GM18858 (cell line): ENCODE data around the gene OR2AJ1.

ENCODE experiments used
- ATAC-seq: cut with Tn5 transposase; IDR thresholded peaks from one replicate; pipeline ENCODE4 v1.9.1; 2021; ENCODE audit not compliant: unreplicated experiment

The OR2AJ1 gene

DNA sequence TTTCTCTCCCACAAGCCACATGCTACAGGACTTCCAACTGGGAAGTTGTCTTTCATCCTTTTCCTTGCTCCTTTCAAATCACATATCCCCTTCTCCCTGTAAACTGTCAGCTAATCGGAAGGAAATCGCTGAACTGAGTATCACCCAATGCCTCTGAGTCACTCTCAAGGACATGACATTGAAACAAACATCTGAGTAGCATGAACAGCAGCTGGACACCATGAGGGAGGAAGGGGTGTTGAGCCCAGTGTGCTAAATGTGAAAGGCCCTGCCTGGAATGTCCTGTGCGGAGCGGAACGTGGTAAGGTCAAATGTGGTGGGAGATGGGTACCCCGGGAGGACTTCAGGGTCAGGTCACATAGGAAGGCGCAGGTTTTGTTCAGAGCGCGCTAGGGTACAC, at the start of gene OR2AJ1:
TSS of gene OR2AJ1 (plus strand) at position 22 of the 400 bp plus-strand sequence. CDS start 8,880 bp downstream, outside the sequence.
- no peak for ATAC-seq

DNA sequence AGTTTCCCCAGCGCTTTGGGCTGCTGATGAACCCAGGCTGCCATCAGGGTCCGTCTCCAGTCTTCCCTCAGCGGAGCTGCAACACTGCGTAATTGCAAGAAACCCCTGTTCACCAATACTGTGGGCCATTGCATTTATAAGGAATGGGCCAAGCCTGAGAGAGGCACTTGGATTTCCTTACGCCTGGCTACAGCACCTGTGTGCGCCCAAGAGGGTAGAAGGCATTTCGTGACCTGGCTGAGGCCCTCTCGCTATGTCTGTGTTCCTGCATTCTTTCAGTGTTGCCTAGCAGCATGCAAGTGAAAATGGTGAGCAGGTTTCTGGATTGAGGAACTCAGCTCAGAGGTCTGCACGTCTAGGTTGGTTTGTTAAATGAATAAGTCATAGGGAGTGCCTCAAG, 41.3 kb upstream of the OR2AJ1 start:
- no peak for ATAC-seq

- ATAC-seq = no peak
Measured at GRCh38 chr1:247884797-247885413, 39.8 kb upstream of the OR2AJ1 start.

DNA sequence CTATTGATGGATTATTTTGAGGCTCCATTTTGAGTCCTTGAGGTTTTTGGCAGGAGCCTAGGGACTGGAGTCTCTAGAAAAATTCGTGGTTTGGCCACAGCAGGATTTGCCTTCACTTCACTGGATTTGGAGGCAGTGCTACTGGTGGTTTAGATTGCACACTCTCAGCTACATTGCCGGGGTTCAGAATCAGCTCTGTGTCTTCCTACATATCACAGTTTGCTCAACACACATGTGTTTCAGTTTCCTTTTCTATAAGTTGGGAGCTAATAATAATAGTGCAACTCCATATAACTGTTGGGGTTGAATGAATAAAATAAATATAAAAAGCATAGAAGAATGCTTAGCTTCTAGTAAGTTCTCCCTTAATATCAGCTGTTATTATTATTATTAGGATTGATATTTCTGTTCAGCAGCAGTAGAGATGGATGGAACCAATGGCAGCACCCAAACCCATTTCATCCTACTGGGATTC, 29.5 kb upstream of the OR2AJ1 start, which contains the start of gene OR2W3:
TSS of gene OR2W3 (plus strand) at position 425 of the 475 bp plus-strand sequence. CDS start at position 425, 0 bp downstream.
- ATAC-seq = no peak

GRCh38 chr1:247895976-247896375, 28.7 kb upstream of the OR2AJ1 start:
- ATAC-seq = no peak

DNA sequence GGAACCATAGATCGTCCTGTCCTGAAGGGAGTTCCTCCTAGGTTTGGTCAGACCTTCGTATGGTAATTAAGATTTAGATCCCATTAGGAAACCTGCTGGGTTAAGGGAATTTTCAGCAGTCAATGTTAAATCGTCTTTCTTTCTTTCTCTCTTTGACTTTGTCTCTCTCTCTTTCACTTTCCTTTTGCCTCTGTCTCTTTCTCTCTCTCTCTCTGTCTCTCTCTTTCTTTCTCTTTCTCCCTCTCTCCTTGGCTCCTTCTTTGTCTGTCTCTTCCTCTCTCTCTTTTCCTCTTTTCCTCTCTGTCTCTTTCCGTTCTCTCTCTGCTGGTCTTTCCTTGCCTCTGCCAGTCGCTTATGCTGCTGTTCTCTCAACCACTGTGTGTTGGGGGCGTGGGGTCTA, 20.6 kb upstream of the OR2AJ1 start:
- no peak for ATAC-seq

DNA sequence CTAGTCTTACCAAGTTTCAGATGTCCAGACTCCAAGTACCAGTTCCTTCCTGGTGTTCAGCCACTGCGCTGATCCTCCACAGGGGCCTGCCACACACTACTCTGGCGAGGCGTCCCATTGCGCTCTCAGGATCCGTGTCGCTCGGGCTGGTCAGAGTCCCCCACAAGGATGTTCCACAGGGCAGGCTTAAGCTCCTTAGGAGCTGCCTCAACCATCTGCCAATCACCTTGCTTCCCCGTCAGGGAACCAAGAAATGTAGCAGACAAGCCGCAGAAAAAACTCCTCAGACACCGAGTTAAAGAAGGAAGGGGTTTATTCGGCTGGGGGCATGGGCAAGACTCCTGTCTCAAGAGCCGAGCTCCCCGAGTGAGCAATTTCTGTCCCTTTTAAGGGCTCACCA, 19.5 kb upstream of the OR2AJ1 start:
- ATAC-seq = no peak

GRCh38 chr1:247905910-247906503, 18.7 kb upstream of the OR2AJ1 start:
- no peak for ATAC-seq

GRCh38 chr1:247906504-247907047, 18.1 kb upstream of the OR2AJ1 start:
- no peak for ATAC-seq

DNA sequence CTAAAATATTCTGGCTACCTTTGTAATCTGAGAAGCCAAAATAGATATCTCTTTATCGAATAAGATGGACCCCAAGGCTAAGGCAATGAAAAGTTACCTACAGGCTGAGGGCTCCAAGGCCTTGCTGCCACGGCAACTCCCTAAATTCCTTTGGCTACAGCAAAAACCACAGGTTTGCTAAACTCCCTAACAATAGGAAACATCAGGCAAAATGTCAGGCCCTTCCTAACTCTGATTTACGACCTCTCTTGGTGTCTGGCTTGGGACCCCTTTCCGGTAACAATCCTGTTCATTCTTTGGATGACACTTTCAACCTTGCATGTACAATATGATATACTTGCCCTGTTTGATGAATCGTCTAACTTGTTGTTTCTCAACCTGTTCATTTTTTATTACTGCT, 15.9 kb upstream of the OR2AJ1 start:
- ATAC-seq = no peak

- no peak for ATAC-seq
Measured at GRCh38 chr1:247913786-247914185, 10.9 kb upstream of the OR2AJ1 start.

GRCh38 chr1:247914941-247915662, 9.6 kb upstream of the OR2AJ1 start:
- ATAC-seq = no peak

- ATAC-seq = no peak
Measured at GRCh38 chr1:247919952-247920351, 4.7 kb upstream of the OR2AJ1 start, which contains the start of gene OR2T8. Gene OR2T8 (plus strand): TSS chr1:247920252. CDS start chr1:247921018, 766 bp downstream.

- no peak for ATAC-seq
Measured at GRCh38 chr1:247923941-247924340, 748 bp upstream of the OR2AJ1 start.

DNA sequence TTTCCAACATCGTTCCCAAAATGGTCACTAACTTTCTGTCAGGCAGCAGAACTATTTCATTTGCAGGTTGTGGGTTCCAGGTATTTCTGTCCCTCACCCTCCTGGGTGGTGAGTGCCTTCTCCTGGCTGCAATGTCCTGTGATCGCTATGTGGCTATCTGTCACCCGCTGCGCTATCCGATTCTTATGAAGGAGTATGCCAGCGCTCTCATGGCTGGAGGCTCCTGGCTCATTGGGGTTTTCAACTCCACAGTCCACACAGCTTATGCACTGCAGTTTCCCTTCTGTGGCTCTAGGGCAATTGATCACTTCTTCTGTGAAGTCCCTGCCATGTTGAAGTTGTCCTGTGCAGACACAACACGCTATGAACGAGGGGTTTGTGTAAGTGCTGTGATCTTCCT, 9.3 kb downstream of the OR2AJ1 start:
- ATAC-seq = no peak

DNA sequence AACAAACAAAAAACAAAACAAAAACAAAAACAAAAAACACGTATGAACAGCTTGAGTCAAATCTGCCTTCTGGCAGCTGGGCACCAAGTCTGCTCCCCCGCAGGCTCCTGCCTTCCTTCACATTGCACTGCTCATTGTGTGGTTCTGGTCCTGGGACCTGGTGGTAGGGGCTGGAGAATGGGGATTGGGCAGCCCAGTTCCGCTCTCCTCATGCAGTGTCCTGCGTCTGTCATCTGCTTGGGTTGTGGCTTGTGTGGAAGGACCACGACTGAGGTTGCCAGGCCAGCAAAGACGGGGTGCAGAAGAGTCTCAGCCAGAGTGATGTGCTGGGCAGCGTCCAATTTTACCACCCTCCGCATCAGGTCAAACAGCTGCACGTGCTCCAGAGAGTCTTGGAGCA, 11.1 kb downstream of the OR2AJ1 start:
- no peak for ATAC-seq

GRCh38 chr1:247936415-247936814, 11.7 kb downstream of the OR2AJ1 start:
- no peak for ATAC-seq

- ATAC-seq = peak; percentile 99
Measured at GRCh38 chr1:247936965-247937734, 12.5 kb downstream of the OR2AJ1 start.

- ATAC-seq = no peak
Measured at GRCh38 chr1:247942624-247943023, 17.9 kb downstream of the OR2AJ1 start.

- ATAC-seq = no peak
Measured at GRCh38 chr1:247948558-247948957, 23.9 kb downstream of the OR2AJ1 start, which contains the start of gene OR2L8. Gene OR2L8 (plus strand): TSS chr1:247948858. CDS start chr1:247948858, 0 bp downstream.

GRCh38 chr1:247953408-247953807, 28.7 kb downstream of the OR2AJ1 start:
- no peak for ATAC-seq
